ENCODE data around the gene UNCX.

The UNCX gene

DNA sequence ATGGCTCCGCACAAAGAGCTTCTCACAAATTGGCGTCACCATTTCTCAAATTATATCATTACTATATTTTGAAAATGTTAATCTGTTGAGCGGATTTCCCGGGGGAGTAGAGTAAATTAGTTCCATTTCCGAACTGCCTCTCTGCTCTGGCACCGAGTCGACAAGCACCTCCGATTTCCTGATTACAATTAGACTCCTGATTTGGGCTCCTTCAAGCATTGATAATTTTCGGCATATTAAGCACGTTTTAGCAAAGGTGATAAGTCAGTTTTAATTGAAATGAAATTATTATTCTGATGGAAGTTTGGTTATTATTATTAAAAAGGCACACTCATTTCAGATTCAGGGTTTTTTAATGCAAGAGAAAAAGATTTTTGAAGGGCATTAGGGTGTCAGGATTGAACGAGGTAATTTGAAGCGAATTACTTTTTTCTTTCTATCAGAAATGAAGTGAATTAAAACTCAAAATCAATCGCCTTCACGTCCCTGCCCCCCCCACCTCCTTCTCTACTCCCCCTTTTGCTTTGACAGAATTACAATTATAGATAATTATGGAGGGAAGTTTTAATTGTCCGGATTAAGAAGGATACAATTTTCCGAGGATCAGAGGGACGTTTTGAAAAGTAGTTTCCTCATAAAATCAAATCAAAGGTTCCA, 4.0 kb upstream of the UNCX start:
- TF ChIP-seq, protein P1, sequence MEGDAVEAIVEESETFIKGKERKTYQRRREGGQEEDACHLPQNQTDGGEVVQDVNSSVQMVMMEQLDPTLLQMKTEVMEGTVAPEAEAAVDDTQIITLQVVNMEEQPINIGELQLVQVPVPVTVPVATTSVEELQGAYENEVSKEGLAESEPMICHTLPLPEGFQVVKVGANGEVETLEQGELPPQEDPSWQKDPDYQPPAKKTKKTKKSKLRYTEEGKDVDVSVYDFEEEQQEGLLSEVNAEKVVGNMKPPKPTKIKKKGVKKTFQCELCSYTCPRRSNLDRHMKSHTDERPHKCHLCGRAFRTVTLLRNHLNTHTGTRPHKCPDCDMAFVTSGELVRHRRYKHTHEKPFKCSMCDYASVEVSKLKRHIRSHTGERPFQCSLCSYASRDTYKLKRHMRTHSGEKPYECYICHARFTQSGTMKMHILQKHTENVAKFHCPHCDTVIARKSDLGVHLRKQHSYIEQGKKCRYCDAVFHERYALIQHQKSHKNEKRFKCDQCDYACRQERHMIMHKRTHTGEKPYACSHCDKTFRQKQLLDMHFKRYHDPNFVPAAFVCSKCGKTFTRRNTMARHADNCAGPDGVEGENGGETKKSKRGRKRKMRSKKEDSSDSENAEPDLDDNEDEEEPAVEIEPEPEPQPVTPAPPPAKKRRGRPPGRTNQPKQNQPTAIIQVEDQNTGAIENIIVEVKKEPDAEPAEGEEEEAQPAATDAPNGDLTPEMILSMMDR (IDR thresholded peaks at IDR 0.05): no peak

DNA sequence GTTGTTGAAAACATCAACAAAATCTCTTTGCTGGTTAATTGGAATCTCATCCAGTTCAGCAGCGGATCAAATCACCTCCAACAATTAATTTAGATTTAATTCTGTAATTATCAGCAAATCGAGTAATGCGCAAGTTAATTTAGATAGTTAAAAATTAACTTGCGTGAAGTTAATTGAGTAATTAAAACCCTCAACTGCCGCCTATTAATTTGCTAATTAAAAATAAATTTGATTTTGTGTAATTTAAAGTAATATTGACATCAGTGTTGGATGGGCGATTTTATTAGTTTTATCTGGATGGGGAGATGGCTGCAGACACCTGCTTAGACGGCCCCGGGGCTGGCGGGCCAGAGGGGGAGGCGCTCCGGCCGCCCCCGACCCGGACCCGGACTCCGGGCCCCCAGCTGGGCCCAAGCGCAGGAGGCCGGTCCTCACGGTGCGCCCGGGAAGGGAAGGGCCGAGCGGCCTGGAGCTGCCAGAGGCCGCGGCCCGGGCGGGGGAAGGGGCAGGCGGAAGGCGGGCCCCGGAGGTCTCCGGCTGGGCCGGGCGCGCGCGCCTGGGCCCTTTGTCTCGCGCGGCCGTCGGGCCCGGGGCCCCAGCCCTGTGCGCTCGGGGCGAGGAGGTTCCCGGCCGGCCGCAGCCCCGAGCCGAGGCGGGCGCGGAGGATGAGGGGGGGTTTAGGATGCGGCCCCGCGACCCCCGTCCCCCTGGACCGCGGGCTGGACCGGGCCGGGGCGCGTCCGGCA, 3.3 kb upstream of the UNCX start:
- TF ChIP-seq, protein P1 (IDR thresholded peaks at IDR 0.05): no peak

DNA sequence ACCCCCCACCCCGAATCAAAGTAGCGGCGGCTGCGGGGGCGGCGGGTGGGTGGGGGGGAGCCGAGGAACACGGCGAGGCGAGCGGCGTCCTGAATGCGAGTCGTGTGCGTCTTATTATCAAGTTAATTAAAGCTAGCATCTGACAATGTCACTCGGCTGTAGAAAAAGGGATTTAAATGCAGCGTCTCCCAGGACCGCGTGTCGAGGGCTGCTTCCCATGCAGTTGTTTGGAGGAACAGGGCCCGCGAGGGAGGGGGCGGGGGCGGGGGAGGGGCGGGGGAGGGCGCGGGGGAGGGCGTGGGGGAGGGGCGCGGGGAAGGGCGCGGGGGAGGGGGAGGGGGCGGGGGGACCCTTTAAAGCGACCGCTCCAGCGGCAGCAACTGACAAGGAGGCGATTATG, 2.7 kb upstream of the UNCX start:
- TF ChIP-seq, protein P1 (IDR thresholded peaks at IDR 0.05): no peak

DNA sequence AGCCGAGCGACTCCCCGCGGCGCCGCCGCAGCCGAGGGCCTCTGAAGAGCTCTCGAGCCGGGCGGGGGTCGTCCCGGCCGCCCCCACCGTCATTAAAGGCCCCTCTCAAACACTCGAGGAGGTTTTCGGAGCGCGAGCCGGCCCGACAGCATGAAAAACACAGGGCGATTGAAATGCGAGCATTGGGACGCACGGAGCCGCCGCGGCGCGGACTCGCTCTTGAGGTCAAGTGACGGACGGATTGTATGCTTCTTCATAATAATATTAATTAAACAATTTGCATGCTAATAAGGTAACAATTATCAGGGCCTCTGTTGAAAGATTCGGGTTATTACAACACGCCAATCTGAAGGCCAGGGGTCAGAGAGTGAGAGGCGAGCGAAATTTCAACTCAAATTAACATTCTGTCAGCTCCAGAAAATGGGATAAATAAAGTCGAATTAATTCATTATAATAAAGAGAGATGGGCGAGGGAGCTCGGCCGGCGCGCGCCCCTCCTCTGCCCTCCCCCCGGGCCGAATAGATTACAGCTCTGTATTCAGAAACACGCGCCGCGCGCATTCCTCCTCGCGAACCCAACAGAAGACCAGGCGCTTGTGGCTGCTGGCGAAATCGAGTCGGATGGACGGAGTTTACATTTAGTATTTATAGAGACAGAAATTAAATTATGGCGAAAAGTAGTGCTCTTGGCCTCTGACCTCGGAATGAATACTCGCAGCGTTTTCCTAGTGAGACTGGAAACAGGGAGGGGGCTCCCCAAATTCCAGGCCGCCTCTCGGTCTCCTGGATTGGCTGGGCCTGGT, 2.1 kb upstream of the UNCX start:
- TF ChIP-seq, protein P1 (IDR thresholded peaks at IDR 0.05): no peak

DNA sequence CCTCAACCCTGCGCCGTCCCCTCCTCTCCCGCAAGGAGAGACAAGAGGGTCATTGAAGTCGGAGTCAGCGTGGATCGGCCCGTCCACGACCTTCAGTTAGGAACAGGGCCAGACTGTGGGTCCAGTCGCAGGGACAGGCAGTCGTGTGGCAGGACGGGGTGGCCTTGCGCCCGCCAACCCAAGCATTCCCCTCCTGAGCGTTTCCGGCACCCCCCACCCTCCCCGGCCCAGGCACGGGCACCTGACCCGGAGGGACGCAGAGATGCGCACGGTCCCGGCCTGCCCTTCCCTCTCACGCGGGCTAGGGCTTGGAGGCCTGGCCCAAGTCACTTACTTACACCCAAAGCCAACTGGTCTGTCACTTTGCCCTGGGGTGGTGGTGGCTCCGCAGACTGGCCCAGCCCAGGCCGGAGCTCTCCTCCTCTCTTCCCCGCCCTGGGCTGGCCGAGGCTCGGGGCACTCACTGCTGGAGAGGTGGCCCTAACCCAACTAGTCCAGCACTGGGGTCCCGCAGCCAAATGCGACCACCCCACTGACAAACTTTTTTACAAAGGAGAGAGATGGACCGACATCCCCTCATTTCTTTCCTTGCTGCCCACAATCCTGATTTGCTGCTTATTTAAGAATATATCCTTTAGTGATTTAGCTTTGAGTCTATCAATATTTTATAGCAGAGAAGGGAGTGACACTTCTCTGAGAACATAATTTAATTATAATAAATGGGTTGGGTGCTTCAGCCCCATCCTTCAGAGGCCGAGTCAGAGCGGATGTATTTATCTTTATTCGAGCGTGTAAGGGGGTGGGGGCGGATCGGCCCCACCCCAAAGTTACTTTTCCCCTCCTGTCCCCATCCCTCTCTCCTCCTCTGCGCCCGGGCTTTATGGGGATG, 1.2 kb upstream of the UNCX start:
- TF ChIP-seq, protein P1 (IDR thresholded peaks at IDR 0.05): no peak

DNA sequence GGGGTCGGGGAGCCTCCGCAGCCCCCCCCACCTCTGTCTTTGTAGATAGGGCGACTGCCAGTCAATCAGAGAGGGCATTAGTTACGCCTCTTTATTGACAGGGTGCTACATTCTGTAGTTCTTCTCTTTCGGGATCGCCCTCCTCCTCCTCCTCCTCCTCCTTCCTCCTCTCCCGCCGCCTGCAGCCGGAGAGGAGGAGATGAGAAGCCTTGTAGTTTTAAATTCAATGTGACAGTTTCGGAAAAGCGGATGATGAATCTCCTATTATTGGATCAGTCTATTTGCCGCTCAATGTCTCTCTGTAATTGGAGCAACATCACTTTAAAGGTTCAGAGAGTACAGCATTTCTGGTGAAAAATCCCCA, 587 bp upstream of the UNCX start:
- TF ChIP-seq, protein P1 (IDR thresholded peaks at IDR 0.05): no peak
